Activated T-helper 9 cell treated with anti-CD3 and anti-CD28 coated beads, Interleukin-2, amount 50 U/mL, for 16 hours (primary cell): ENCODE results near the gene ZNRF3.
"Not testable (repeated sequence)": the region's sequence is repeated elsewhere in the genome, so short reads cannot be mapped to it uniquely, and the experiment has no call there.

Experiments
- DNase-seq: peaks from one replicate; pipeline ENCODE4 v3.0.0-alpha.2; 2020; ENCODE audit warnings: low read depth

The ZNRF3 gene

DNA sequence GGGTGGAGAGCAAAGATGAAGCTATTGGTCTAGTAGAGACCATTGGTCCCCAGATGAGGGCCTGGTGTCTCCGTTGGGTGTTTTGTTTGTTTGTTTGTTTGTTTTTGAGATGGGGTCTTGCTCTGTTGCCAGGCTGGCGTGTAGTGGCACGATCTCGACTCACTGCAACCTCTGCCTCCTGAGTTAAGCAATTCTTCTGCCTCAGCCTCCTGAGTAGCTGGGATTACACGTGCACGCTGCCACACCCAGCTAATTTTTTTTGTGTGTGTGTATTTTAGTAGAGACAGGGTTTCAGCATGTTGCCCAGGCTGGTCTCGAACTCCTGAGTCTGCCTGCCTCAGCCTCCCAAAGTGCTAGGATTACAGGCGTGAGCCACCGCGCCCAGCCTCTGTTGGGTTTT, 25.4 kb downstream of the ZNRF3 start:
- not testable (repeated sequence) for DNase-seq

DNA sequence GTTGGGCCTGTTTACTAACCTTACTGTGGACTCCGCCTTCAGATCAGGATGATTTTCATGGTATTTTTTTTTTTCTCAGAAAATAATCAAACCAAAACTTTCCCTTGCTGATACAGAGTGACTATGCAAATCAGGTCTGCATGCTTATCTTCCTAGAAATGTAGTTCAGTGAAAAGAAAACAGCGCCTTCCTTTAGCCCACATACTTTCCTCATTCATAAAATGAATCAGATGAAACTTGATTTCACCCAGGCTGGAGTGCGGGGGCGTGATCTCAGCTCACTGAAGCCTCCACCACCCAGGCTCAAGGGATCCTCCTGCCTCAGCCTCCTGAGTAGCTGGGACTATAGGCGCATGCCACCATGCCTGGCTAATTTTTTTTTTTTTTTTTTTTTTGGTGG, 26.0 kb downstream of the ZNRF3 start:
- peak; percentile 54 for DNase-seq

DNA sequence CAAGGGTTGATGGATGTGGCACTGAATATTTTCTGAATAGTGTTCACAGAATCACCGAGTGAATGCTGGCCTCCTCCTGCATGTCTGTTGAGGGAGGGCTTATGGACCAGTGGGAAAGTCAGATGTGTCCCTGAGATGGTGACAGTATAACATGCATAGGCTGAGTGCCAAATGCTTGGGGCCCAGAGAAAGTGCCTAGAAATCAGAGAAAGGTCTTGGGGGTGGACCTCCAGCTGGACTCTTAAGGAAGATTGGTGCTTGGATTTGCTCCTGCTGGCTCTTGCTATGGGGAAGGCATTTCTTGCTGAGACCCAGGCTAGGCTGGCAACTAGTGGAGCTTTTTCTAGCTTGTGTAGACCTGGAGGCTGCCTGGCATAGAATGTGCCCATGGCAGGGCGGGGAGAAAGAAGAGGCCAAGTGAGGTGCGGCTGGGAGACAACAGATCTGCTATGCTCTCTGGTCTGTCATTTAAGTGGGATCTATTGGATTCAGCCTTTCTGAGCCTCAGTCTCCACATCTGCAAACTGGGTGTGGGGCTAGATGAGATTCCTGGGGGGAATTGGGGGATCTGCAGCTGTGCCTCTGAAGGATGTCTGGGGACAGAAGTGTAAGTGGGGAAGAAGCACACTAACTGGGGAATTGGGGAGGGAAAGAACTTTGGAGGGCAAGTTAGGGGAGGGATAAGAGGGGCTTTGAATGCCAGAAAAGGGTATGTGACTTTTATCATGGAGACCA, 27.4 kb downstream of the ZNRF3 start:
- DNase-seq = no peak

DNA sequence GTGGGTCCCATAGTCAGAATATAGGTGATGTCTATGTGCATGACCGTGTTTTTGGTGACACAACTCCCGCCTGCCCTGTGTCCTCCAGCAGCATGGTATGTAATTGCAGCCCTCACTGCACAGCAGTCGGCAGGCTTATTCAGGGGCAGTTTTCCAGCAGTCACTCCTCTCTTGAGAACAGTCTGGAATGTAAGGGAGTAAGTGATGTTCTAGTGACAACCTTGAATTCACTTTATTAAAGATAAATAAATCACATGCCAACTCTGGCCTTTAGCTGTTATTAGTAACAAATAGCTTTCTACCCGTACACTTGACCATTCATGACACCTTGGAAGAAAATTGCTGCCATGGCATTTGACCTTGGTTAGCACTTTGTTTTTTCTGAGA, 27.9 kb downstream of the ZNRF3 start:
- DNase-seq = no peak

DNA sequence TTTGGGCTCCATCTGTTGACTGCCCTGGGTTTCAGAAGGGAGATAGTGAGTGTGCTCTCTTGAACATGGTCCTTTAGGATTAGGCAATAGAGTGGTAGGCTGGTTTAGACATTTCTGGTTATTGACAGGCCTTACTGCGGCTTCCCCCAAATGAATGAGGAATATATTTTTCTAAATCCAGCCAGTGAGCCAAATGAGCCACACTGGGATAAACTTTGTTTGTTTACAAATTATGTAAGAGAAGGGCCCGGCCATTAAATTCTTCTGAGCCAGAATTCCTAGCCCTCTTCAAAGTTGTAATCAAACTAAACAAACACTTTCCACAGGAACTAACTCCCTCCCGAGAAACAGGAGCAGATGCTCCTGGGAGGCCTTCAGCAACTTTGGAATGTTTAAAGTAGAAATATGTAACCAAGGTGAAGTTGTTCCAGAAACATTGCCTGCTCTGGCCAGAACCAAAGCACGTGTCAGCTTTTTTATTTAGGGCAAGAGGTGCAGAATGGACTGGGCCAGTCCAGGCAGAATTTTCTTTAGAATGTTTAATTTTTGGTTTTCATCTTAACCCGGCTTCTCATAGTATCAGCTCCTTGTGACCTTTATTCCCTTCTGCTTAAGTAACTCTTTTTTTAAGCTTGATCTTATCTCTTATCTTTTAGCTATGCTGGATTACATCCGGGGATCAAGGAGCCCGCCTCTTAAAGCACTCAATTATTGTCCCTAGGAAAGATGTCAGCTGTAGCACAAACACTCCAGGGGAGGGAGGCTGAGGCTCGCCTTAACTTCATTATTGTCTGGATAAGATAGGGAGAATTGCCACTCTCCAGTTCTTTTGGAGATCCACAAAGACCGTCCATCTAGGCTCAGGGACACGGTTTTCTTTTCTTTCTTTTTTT, 28.7 kb downstream of the ZNRF3 start:
- no peak for DNase-seq

DNA sequence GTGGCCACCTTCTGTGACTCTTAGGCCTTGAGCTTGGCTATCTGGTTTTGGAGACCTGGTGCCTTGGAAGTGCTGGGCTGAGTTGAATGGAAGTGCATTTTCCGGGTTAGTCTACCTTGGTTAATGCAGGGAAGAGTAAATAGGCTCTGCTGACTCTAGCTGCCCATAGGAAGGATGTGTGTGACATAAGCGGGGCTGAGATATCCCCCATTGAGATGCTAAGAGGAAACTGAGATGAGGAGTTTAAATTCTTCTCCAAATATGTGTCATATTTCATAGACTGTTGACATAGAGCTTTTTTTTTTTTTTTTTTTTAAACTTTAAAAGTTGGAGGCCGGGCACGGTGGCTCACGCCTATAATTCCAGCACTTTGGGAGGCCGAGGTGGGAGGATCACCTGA, 30.8 kb downstream of the ZNRF3 start:
- no peak for DNase-seq

DNA sequence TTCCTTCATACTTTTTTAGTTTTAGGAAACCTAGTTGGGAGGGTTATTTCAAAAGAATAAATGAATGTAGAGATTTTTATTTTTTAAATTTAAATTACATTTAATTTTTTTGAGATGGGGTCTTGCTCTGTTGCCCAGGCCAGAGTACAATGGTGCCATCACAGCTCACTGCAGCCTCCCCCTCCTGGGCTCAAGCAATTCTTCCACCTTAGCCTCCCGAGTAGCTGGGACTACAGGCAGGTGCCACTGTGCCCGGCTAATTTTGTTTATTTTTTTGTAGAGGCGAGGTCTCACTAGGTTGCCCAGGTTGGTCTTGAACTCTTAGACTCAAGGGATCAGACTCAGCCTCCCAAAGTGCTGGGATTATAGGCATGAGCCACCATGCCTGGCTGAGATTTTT, 32.6 kb downstream of the ZNRF3 start:
- no peak for DNase-seq

DNA sequence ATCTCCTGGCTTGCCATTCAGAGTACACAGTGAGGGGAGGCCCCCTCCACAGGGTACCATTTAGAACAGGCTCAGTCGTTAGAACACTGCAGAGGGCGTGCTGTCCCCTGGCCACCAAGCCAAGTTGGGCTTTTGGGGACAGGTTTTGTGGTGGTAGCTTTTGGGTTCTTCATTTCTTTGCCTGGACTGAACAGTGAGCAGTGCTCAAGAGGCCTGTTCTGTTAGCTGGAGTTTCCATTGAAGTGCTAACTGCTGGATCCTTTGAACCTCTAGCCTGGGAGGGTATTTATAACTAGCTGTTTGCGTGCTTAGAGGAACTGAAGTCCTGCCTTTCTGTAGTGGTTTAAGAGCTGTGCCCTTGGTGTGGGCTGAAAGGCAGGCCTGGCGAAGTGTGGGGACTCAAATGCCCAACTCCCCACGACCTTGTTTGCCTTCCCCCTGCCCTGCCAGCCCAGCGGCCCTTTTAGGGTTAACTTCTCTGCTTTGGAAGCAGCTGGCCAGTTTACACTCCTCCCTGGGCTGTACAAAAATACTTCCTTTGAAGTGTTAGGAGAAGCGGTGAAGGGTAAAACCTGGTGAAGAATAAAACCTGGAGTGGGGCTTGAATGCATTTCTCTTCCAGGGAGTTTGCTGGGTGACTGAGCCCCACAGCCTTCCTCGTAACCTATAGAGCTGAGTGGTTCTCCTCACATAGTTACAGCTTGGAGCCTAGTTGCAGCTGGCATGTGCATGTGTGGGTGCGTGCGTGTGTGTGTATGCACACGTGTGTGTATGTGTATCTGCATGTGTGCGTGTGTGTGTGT, 34.6 kb downstream of the ZNRF3 start:
- no peak for DNase-seq

DNA sequence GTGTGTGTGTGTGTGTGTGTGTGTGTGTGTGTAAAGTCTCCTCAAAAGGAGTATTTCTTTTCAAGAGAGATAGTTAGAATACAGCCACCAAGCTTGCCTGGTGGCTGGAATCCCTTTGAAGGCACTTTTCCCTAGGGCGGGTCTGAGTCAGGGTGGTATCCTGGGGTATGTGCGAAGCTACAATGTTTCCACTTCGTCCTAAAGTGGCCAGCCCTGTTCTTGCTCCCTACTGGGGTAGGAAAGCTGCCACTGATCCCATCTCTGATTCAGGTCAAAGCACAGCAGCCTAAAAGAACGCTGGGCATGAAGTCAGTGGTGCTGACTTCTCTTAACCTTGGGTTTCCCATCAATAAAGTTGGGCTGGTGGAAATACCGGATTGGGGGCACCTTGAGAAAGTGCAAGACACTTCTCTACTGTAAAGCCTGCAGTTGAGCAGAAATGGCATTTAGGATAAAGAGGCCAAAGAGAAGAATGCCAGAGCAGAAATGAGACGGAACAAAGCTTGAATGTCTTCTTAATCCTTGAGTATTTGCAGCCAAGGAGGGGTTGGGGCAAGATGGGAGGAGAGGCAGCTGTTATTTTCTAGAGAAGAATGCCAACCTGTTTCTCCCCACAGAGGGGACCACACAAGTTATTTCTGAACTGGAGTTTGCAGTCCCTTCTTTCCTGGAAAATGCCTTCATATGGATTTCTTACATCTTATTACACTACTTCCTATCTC, 35.3 kb downstream of the ZNRF3 start:
- DNase-seq = no peak

DNA sequence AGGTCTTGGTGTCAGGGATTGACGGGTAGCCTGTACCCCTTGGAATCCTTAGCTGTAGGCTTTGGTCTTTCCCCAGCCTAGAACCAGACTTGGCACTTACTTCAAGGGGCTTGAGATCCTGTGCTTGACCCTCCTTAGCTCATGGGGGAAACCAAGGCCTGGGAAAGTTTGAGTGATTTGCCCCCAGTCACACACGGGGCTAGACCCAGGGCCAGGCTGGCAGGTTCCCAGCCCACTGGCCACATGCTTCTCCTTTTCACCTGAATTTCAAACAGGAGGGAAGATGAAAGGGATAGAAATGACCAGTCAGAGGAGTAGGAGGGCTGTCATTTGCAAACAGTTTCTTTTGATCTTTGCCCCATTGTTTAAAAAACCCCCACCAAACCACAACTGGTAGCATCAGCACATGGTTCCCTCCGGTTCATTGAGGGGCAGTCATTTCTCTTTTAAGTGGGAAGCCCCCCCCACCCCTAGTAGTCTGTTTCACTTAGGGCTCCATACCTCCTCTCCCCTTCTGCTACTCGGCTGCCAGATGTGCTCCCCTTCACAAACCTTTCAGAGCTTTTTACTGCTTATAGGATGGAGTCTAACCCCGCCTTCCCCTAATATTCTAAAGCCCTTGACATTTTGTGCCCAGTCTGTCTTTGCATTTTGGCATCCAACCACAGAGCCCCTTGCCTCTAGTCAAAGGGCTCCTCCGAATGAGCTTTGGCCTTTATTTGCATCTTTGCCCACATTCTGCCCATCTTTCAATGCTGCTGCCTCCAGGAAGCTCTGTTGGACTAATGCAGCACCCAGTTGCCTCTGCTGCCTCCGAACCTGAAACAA, 37.6 kb downstream of the ZNRF3 start:
- DNase-seq = no peak

DNA sequence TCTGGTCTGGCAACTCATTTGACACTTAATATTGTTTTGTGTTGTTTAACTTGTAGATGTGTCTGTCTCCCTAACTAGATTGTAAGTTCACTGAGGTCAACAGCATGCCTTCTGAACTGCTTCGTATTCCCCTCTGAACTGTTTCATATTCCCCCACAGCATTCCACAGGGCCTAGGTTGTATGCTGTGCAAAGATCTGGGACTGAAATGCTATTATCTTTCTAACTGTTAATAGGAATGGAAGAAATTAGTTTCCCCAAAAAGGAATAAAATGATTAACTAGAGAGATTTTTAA, 38.2 kb downstream of the ZNRF3 start:
- DNase-seq = no peak

DNA sequence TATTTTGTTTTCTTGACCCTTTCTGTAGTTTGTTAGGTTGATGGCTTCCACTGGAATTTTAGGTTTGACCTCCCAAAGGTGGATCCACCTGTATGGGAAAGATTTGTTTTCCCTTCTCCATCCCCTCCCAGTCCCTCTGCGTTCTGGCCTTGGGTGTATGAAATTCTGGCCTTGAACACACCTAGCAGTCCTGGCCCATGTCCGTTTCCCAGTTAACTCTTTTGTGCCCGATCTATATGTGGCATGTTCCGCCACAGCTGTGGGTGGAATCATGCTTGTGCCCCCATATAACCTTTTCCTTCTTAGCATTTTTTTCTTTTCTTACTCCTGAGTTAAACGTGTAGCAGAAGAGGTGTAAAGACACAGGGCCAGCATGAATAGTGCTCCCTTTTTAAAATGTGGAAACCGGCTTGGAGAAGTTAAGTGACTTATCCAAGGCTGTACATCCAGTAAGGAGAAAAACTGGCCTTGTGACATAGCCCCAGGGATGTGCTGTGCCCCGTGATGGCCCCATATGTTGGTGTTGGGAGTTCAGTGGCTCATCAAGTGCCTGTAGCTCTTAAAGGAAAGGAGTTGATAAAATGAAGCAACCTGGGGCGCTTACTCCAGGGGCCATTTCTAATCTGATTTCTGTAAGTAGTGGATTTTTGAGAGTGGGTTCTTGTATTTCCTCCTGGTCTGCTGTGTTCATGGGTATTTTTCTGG, 39.3 kb downstream of the ZNRF3 start:
- no peak for DNase-seq

DNA sequence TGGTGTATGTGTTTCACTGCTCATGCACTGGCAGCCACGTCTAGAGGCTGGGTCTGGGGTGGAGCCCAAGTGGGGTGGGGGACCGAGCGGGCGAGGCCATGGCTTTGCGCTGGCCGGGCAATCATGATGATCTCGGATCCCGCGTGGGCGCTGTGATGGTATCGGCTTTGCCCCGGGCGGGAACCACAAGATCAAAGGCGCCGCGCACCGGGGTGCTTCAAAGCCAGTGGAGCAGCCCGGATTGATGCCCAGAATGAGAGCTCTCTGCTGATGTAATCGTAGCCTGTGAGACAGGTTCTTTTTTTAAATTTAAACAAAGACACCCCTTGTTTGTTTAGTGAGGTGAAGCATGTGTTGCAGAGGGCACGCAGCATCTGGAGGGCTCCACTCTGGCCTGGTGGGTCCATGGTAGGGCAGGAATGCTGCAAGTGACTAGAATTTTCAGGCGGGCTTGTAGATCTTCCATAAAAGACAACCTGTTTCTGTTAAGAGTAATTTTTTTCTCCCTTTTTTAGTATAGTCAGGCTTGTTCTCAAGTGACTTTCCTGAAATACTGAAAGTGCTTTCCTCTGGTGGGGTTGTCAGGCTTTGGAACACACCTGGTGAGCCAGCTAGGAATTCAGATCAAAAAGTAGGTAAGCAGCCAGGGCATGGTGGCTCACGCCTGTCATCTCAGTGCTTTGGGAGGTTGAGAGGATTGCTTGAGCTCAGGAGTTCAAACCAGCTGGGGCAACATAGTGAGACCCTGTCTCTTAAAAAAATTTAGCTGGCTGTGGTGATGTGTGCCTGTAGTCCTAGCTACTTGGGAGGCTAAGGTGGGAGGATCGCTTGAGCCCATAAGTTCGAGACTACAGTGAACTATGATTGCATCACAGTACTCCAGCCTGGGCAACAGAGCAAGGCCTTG, 40.7 kb downstream of the ZNRF3 start:
- DNase-seq = no peak

DNA sequence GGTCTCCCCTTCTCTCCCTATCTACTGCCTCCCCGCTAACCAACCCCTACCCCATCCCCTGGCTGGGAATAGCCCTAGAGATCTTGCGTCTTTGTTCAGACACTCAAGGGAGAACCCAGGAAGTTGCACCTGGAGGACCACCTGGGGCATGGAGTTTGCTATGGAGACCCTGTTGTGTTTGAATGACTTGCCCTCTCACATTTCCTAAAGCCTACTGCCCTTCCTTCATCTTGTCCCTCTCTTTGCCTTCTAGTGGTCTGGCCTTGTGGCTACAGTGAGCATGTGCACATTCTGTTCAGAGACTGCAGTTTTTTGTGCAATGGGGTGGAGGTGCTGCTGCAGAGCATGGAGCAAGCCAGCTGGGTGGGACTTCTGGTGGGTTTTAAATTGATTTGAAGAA, 42.5 kb downstream of the ZNRF3 start:
- no peak for DNase-seq

DNA sequence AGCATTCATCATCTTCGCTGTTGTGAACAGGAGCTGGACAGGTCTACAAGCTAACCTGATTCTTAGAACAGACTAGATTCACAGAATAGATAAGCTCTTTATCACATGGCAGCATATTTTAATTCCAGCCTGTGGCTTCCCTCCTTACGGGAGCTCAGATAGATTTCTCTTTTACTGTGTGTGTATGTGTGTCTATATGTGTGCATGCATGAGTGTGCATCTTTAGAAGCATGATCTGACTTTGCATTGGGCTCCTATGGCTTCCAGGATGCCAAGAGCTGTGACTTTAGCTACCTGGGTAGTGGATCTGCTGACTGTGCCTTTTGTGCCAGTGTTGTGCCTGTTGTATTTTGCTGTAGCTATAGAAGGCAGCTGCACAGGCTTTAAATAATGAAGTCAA, 44.3 kb downstream of the ZNRF3 start:
- no peak for DNase-seq

DNA sequence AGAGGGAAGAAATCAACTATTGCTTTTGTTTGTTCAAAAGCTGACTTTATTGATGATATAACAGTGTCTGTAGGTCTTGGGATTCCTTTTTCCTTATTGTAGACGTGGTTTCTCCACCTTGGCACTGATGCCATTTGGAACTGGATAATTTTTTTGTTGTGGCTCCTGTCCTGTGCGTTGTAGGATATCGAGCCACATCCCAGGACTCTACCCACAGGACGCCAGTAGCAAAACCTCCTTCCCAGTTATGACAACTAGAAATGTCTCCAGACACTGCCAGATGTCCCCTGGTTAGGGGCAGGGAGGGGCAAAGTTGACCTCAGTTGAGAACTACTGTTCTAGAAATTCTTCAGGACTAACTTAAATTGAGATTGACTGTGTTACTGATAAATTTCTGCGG, 45.8 kb downstream of the ZNRF3 start:
- no peak for DNase-seq

DNA sequence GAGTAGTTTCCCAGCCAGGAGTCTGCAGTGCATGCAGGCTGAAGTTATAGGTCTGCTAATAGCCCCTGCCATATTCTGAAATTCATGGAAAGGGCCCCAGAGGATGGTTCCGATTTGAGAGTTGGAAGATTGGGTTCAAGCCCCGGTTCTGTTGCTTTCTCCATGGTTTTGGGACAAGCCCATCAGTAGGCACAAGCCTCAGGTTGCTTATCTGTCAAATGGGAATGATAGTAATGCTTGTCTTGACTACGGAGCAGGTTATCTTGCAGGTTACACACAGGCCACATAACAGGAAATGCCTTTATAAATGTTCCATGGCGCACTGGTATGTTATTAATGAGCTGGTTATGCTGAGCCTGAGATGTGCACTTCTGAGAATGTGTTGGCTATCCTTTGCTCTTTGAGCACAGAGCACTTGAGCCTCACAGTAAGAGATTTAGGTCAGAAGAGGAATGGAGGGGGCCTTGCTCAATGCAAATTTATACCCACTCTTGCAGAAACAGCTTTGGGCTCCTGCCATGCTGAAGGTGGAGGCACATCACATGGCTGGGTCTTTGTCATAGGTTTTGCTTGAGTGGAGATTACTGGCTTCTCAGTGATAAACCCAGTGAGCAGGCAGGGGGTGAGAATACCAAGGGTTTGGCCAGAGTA, 47.1 kb downstream of the ZNRF3 start:
- no peak for DNase-seq

DNA sequence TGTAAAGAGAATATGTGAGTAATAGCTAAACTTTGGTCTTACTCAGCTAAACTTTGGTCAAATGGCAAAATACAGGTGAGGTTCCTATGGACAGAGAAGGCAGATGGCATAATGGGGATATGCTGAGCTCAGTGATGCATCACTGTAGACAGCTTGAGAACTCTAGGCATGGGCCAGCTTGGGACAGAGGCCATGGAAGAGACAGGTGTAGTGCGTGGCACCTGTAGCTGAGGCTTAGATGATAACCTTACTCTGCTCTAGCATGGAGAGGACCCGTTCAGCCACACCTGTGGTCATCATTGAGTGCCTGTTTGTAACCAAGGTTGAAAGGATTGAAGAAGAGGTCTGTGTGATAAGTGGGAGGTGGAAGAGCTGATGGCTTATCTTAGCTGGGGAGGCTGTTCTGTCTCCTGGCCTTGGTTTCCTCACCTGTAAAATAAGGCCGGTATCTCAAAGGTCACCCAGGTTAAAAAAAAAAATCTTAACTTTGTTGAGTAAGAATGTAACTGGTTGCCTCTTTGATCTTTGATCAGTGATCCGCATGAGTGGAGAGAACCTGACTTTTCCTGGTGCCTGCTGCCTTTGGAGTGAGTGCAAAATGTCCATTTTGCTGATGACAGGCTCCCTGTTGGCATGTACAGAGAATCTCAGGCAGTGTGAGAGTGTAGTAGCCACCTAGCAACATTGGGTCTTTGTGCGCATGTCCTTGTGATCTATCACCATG, 48.6 kb downstream of the ZNRF3 start:
- no peak for DNase-seq
